Measurements from ENCODE around the gene DERL3. TPM values are rescaled to one million over a fixed set of nuclear protein-coding genes. Genes with fewer than 3 reads are reported as not detected.
A peak's percentile ranks its signal among the peaks of the same experiment; 100 is the strongest.

DERL3 gene
- polyA plus RNA-seq (0.01 to 0.42 TPM (median 0.05 TPM) in 3 replicates), polyA minus RNA-seq (0.07 TPM in 1 of 3 replicates, not detected in the others)
- polyA plus RNA-seq (2011; ENCODE audit: low read depth): not detected
- not detected in 2 replicates for polyA plus RNA-seq (2011; cell fraction: cytosol; rRNA removed)
- not detected in 2 replicates for polyA plus RNA-seq (2011; cell fraction: nucleus; rRNA removed)
- polyA plus RNA-seq (2012; ENCODE audit: low replicate concordance): 0.11 TPM in 1 of 2 replicates, not detected in the other
- polyA minus RNA-seq (2011; cell fraction: cytosol; rRNA and poly(A)+ RNA removed): not detected
- not detected in 2 replicates for polyA minus RNA-seq (2011; cell fraction: nucleus; rRNA and poly(A)+ RNA removed)

GRCh38 chr22:23838681-23839468, at the start of gene DERL3:
DERL3 (minus strand) TSS chr22:23839006; CDS start chr22:23838987, 19 bp downstream.
- Histone ChIP-seq H4K20me1 (ENCODE audit: control insufficient read depth, extremely low read depth, insufficient read depth, low read length) (no peaks in the 10 kb centered on the region), H3K79me2 (ENCODE audit: control insufficient read depth, insufficient read depth, low read length) (no peaks in the 10 kb centered on the region), H3K4me1 (ENCODE audit: control insufficient read depth, extremely low read depth, insufficient read depth, low read length) (peaks cover 5% of the 10 kb centered on the region), H3K4me2 (ENCODE audit: control insufficient read depth, extremely low read depth, insufficient read depth, low read depth, low read length) (peak within 1 kb of the TSS; percentile 77), H3K4me3 (ENCODE audit: control insufficient read depth in 2 of 3, extremely low read depth in 1 of 3, insufficient read depth in 2 of 3, low read depth in 1 of 3, low read length in 3 of 3) (peak within 1 kb of the TSS; percentile 9 to 43 (median 38)), H3K36me3 (ENCODE audit: control insufficient read depth in 2 of 2, extremely low read depth in 1 of 2, insufficient read depth in 2 of 2, low read length in 2 of 2) (peaks cover 6 to 9% of the 10 kb centered on the region in 2 experiments), H3K9ac (ENCODE audit: control insufficient read depth, extremely low read depth, insufficient read depth, low read length) (no peak within 1 kb of the TSS), H3K27ac (ENCODE audit: control insufficient read depth, insufficient read depth, low read length) (no peak within 1 kb of the TSS), H3K9me3 (ENCODE audit: control insufficient read depth, low read depth, low read length) (no peaks in the 10 kb centered on the region), H3K9me1 (ENCODE audit: control insufficient read depth, extremely low read depth, insufficient read depth, low read length) (no peaks in the 10 kb centered on the region), H3K27me3 (ENCODE audit: control insufficient read depth, extremely low read depth, insufficient read depth, low read length) (peaks cover 4% of the 10 kb centered on the region), H2AFZ (ENCODE audit: control insufficient read depth, low read length) (peak within 1 kb of the TSS; percentile 15)
- TF ChIP-seq EZH2 (IDR thresholded peaks at IDR 0.05; ENCODE audit: low read length) (no peak), CTCF (optimal IDR thresholded peaks at IDR 0.05 in 1 of 3, IDR thresholded peaks at IDR 0.05 in 1 of 3, conservative IDR thresholded peaks at IDR 0.05 in 1 of 3; ENCODE audit: extremely low read depth in 1 of 3, insufficient read depth in 2 of 3, low read length in 3 of 3) (no peak)
- dilution Hi-C loops (cut with MboI; ENCODE audit: extremely low pct_ligation_motif_present, low sequenced_read_pairs): no loop called here
- DNase-seq (ENCODE audit: low read depth, low spot score): peak; percentile 81
- FAIRE-seq: no peak

- no peaks in the 10 kb centered on the region for H3K36me3 ChIP-seq (ENCODE audit: control insufficient read depth in 2 of 2, extremely low read depth in 1 of 2, insufficient read depth in 2 of 2, low read length in 2 of 2)
- no peak overlapping the region for H2AFZ ChIP-seq (ENCODE audit: control insufficient read depth, low read length)
- no peak overlapping the region for H3K4me3 ChIP-seq (ENCODE audit: control insufficient read depth in 2 of 3, extremely low read depth in 1 of 3, insufficient read depth in 2 of 3, low read depth in 1 of 3, low read length in 3 of 3)
- dilution Hi-C loops (cut with MboI; ENCODE audit: extremely low pct_ligation_motif_present, low sequenced_read_pairs): no loop called here
- H3K27ac ChIP-seq (ENCODE audit: control insufficient read depth, insufficient read depth, low read length): no peak overlapping the region
- FAIRE-seq: no peak
- no peaks in the 10 kb centered on the region for H4K20me1 ChIP-seq (ENCODE audit: control insufficient read depth, extremely low read depth, insufficient read depth, low read length)
- H3K27me3 ChIP-seq (ENCODE audit: control insufficient read depth, extremely low read depth, insufficient read depth, low read length): no peaks in the 10 kb centered on the region
- no peak for TF ChIP-seq CTCF (optimal IDR thresholded peaks at IDR 0.05 in 1 of 3, IDR thresholded peaks at IDR 0.05 in 1 of 3, conservative IDR thresholded peaks at IDR 0.05 in 1 of 3; ENCODE audit: extremely low read depth in 1 of 3, insufficient read depth in 2 of 3, low read length in 3 of 3)
- no peak for TF ChIP-seq EZH2 (IDR thresholded peaks at IDR 0.05; ENCODE audit: low read length)
- H3K4me2 ChIP-seq (ENCODE audit: control insufficient read depth, extremely low read depth, insufficient read depth, low read depth, low read length): no peak overlapping the region
- H3K9me3 ChIP-seq (ENCODE audit: control insufficient read depth, low read depth, low read length): no peaks in the 10 kb centered on the region
- peaks cover 8% of the 10 kb centered on the region for H3K4me1 ChIP-seq (ENCODE audit: control insufficient read depth, extremely low read depth, insufficient read depth, low read length)
- H3K9me1 ChIP-seq (ENCODE audit: control insufficient read depth, extremely low read depth, insufficient read depth, low read length): no peaks in the 10 kb centered on the region
- no peaks in the 10 kb centered on the region for H3K79me2 ChIP-seq (ENCODE audit: control insufficient read depth, insufficient read depth, low read length)
- H3K9ac ChIP-seq (ENCODE audit: control insufficient read depth, extremely low read depth, insufficient read depth, low read length): no peak overlapping the region
- no peak for DNase-seq (ENCODE audit: low read depth, low spot score)
These were observed 45.3 kb upstream of the DERL3 start for GRCh38 chr22:23884140-23884539.
